GM13977 (cell line): ENCODE data around the gene PBX3.
A peak's percentile ranks its signal among the peaks of the same experiment; 100 is the strongest.

ENCODE experiments used
- DNase-seq: peaks from one replicate; pipeline ENCODE4 v3.0.0; 2012; ENCODE audit warnings: low spot score
- CTCF ChIP-seq: IDR thresholded peaks from 2 replicates; pipeline ENCODE4 v1.5.1; 2012; ENCODE audit warnings: mild to moderate bottlenecking, control low read depth; ENCODE audit not compliant: insufficient read depth; ENCODE audit errors: extremely low read depth, missing control alignments
- in situ Hi-C: fragments of 300-500 bp; cut with MboI; formaldehyde crosslinking; loops from one replicate; pipeline ENCODE4 v1.12.0; 2022; ENCODE audit warnings: low sequenced_read_pairs, low pct_unique_long_range_greater_than_20kb, mixed read lengths, inconsistent platforms; ENCODE audit not compliant: unreplicated experiment

The PBX3 gene

DNA sequence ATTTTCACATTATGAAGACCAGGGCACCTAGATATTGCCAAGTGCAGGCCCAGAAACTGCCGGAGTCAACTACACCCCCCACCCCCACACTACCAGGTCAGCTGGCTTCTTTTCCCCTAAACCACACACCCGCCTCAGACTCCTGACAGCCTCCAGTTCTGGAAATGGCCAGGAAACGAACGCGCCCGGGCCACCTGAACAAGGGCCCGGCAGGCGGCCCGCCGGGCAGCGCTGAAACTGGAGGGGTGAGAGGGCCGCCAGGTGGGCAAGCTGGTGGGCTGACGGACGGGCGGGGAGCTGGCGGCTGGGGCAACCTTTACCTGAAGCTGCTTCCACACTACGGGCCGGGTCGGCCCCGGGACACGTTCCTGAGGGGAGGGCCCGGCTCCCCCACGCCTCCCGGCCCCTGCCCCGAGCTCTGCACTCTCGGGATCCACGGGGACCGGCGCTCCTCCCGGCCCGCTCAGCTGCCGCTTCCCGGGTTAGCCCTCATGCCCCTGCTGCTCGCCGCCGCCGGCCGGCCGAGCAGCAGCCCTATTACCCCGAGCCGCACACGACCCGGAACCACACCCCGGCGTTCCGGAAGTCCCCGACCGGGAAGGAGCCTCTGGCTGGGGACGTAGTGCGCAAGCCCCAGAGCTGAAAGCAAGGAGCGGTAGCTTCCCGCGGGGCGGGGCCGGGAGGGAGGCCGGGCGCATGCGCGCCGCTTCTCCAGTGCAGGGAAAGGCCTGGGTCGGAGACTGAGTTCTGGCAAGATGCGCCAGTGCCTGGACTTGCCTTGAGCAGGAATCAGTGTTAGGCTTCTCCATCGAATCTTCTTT, 40.3 kb upstream of the PBX3 start, which contains the start of gene MAPKAP1:
MAPKAP1 (minus strand) TSS at position 558 of the 821 bp plus-strand sequence. CDS start 34,634 bp downstream, outside the sequence.
- TF ChIP-seq CTCF = no peak
- DNase-seq = peak; percentile 95
- in situ Hi-C loops = no loop called here

DNA sequence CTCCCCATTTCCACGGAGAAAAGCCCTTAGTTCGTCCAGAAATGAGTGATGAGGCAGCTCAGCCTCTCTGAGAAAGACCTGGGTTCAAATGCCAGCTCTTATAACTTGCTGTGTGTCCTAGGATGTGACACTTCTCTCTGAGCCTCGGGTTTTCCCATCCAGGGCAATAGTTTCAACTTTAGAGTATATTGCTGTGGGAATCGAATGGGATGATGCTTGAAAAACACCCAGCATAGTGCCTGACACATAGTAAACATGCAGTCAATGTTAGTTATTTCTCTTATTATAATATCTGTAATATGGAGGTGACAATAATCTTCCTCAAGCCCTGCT, 39.7 kb upstream of the PBX3 start:
- TF ChIP-seq CTCF = no peak
- in situ Hi-C loops = no loop called here
- DNase-seq = peak; percentile 18

GRCh38 chr9:125726456-125727132, 20.6 kb upstream of the PBX3 start:
- DNase-seq = no peak
- in situ Hi-C loops = no loop called here

DNA sequence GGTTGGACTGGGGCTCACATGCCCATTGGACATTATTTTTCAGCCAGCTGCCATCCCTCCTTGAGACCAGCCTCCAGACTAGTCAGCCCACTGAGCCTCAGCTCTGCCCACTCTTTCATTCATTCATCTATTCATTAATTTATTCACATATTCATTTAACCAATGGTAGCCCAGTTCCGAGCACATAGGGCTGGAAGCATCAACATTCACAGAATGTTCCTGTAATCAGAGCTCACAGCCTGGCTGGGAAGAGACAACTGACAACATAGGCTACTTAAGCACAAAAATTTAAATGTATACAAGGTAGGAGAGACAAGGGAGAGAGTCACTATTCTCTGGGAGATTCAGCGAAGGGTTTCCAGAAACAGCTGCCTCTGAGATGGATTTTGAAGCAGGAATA, 17.0 kb upstream of the PBX3 start:
- in situ Hi-C loops = no loop called here
- no peak for DNase-seq
- no peak for TF ChIP-seq CTCF

More at GRCh38 chr9:125726456-125727132, 20.6 kb upstream of the PBX3 start:
- TF ChIP-seq CTCF = no peak

- no peak for DNase-seq
- TF ChIP-seq CTCF = no peak
- in situ Hi-C loops = no loop called here
Measured at GRCh38 chr9:125732562-125732961, 14.6 kb upstream of the PBX3 start.

DNA sequence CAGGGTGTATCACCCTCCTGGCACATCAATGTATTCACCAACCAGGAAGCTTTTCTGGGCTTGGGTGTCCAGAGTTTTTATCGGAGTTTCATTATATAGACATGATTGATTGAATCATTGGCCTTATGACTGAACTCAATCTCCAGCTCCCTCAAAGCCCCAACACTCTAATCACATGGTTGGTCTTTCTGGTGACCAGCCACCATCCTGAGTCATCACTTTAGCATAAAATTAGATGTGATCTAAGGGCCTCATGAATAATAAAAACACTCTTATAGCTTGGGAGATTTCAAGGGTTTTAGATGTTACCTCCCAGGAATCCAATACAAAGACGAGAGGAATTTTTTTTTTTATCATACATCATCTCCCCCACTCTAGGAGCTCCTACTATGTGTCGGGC, 7.7 kb upstream of the PBX3 start:
- in situ Hi-C loops = no loop called here
- no peak for DNase-seq
- TF ChIP-seq CTCF = no peak
